ENCODE measurements around the gene ADM5. TPM values are rescaled to one million over a fixed set of nuclear protein-coding genes. Genes with fewer than 3 reads are reported as not detected.

ADM5 gene
- total and polyA plus RNA-seq, 2 experiments from 2014 or later, result 0.50 TPM; not detected in 1

DNA sequence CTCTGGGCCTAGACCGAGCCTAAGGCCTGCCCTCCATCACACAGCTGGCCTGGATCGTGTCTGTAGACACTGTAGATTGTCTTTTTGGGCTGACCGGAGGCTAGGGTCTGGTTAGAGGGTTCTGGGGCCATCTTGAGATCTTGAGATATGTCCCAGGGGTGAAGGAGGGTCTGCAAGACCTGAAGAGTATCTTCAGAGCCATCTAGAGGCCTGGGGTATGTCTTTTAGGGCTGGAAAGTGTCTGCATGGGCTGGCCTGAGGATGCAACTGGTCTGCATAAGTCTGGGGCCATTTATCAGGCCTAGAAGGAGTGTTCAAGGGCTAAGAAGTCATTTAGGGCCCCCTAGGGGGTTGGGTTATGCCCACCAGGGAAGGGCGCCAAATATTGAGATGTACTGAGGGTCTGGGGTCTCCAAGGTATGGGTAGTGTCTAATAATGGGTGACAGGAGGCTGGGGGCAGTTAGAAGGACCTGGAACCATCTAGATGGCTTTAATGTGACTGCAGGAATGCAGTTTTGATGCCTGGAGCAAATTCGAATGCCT is 46.8 kb upstream of the ADM5 start:
- Histone ChIP-seq H3K4me2 (peak overlapping the region; percentile 94), H3K79me2 (peaks cover 54% of the 10 kb centered on the region), H2AFZ (peak overlapping the region; percentile 39), H3K27me3 (no peaks in the 10 kb centered on the region), H3K9me2 (replicated peaks; ENCODE audit: insufficient read depth) (no peaks in the 10 kb centered on the region), H3K27ac (peak overlapping the region; percentile 95), H3K4me1 (ENCODE audit: insufficient read depth) (peaks cover 38% of the 10 kb centered on the region), H3K4me3 (peak overlapping the region; percentile 75), H3K36me3 (replicated peaks; ENCODE audit: insufficient read depth, low read depth) (no peaks in the 10 kb centered on the region), H4K20me1 (ENCODE audit: insufficient read depth, poor library complexity, severe bottlenecking) (peaks cover 9% of the 10 kb centered on the region), H3K9me3 (ENCODE audit: low read depth) (no peaks in the 10 kb centered on the region)
- TF ChIP-seq EZH2phosphoT487 (IDR thresholded peaks at IDR 0.05; ENCODE audit: low read depth, severe bottlenecking, unreplicated experiment) (no peak), EZH2 (IDR thresholded peaks at IDR 0.05; ENCODE audit: borderline replicate concordance) (no peak)
- TF ChIP-seq, protein P1, sequence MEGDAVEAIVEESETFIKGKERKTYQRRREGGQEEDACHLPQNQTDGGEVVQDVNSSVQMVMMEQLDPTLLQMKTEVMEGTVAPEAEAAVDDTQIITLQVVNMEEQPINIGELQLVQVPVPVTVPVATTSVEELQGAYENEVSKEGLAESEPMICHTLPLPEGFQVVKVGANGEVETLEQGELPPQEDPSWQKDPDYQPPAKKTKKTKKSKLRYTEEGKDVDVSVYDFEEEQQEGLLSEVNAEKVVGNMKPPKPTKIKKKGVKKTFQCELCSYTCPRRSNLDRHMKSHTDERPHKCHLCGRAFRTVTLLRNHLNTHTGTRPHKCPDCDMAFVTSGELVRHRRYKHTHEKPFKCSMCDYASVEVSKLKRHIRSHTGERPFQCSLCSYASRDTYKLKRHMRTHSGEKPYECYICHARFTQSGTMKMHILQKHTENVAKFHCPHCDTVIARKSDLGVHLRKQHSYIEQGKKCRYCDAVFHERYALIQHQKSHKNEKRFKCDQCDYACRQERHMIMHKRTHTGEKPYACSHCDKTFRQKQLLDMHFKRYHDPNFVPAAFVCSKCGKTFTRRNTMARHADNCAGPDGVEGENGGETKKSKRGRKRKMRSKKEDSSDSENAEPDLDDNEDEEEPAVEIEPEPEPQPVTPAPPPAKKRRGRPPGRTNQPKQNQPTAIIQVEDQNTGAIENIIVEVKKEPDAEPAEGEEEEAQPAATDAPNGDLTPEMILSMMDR (IDR thresholded peaks at IDR 0.05; ENCODE audit: poor library complexity), result no peak
- WGBS (ENCODE audit: low lambda C conversion rate, missing lambda C conversion rate), result 18% methylated on average over 5 of the region's 5 CpGs
- no peak for DNase-seq (ENCODE audit: low spot score)

DNA sequence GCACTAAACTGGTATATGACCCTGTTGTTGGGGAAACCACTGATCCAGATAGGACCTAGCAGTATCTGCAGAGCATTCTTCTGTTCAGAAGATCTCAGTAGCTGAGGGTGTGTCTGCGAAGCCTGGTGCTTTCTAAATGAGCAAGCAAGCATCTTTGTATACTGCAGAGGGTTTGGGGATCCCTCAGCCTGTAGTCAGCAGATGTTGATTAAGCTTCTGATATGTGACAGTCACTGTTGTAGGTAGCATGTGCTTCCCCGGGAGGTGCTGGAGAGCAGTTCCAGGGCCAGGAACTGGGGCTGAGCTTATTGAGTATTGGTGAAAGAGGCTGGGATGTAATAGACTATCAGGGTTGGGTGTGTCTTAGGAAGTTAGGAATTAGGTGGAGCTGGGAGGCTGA is 45.9 kb upstream of the ADM5 start:
- peak overlapping the region; percentile 95 for H3K27ac ChIP-seq
- no peaks in the 10 kb centered on the region for H3K36me3 ChIP-seq (replicated peaks; ENCODE audit: insufficient read depth, low read depth)
- H3K4me1 ChIP-seq (ENCODE audit: insufficient read depth), result peaks cover 29% of the 10 kb centered on the region
- peaks cover 63% of the 10 kb centered on the region for H3K79me2 ChIP-seq
- DNase-seq (ENCODE audit: low spot score), result peak; percentile 29
- 58% methylated on average over 2 of the region's 2 CpGs for WGBS (ENCODE audit: low lambda C conversion rate, missing lambda C conversion rate)
- H2AFZ ChIP-seq, result no peak overlapping the region
- H4K20me1 ChIP-seq (ENCODE audit: insufficient read depth, poor library complexity, severe bottlenecking), result peaks cover 9% of the 10 kb centered on the region
- H3K9me3 ChIP-seq (ENCODE audit: low read depth), result no peaks in the 10 kb centered on the region
- H3K4me2 ChIP-seq, result peak overlapping the region; percentile 94
- no peak overlapping the region for H3K4me3 ChIP-seq
- TF ChIP-seq EZH2 (IDR thresholded peaks at IDR 0.05; ENCODE audit: borderline replicate concordance), result no peak
- no peaks in the 10 kb centered on the region for H3K27me3 ChIP-seq
- H3K9me2 ChIP-seq (replicated peaks; ENCODE audit: insufficient read depth), result no peaks in the 10 kb centered on the region

DNA sequence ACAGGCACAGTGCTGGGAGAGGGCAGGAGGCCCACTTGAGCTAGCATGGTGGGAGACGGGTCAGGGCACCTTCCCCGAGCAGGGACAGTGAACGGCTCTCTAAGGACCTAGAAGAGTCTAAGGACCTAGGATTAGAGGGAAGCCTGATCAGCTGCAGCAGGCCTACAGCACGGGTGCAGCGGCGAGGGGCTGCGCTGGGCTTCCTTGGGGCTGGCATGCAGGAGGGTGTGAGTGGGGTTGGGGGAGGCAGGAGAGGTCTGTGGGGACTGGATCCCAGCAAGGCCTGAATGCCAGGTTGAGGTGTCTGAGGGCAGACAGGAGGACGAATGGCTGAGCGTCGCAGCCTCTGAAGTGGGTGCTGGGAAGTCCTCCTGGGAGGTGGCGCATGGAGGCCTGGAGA is 43.8 kb upstream of the ADM5 start:
- Histone ChIP-seq H3K36me3 (replicated peaks; ENCODE audit: insufficient read depth, low read depth) (no peaks in the 10 kb centered on the region), H3K9me3 (ENCODE audit: low read depth) (no peaks in the 10 kb centered on the region), H3K27me3 (no peaks in the 10 kb centered on the region), H3K79me2 (peaks cover 73% of the 10 kb centered on the region), H3K4me1 (ENCODE audit: insufficient read depth) (peaks cover 19% of the 10 kb centered on the region), H3K9me2 (replicated peaks; ENCODE audit: insufficient read depth) (no peaks in the 10 kb centered on the region), H3K4me3 (no peak overlapping the region), H2AFZ (no peak overlapping the region), H3K27ac (no peak overlapping the region), H4K20me1 (ENCODE audit: insufficient read depth, poor library complexity, severe bottlenecking) (peaks cover 9% of the 10 kb centered on the region), H3K4me2 (no peak overlapping the region)
- 93% methylated on average over 10 of the region's 11 CpGs for WGBS (ENCODE audit: low lambda C conversion rate, missing lambda C conversion rate)
- no peak for DNase-seq (ENCODE audit: low spot score)
- TF ChIP-seq EZH2 (IDR thresholded peaks at IDR 0.05; ENCODE audit: borderline replicate concordance) (no peak), EZH2phosphoT487 (IDR thresholded peaks at IDR 0.05; ENCODE audit: low read depth, severe bottlenecking, unreplicated experiment) (no peak)
- TF ChIP-seq, protein P1 (IDR thresholded peaks at IDR 0.05; ENCODE audit: poor library complexity), result no peak

DNA sequence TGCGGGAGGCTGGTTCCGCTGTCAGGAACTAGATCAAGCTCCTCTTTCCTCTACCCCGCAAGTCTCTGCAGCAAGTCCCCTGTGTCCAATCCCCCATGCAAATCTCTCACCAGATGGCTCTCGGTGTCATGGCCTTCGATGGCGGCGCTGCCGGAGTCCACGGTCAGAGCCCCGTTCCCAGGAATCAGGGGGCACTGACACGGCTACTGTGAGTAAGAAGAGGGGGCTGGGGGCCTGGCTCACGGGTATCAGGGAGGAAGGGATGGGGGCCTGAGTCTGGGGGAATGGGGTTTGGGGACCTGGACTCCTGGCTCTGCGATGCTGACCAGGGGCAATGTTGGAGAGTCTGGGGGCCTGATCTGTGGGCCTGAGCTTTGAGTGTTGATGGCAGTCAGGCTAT is 43.4 kb upstream of the ADM5 start:
- Histone ChIP-seq H3K27ac (no peak overlapping the region), H2AFZ (no peak overlapping the region), H3K9me3 (ENCODE audit: low read depth) (no peaks in the 10 kb centered on the region), H3K36me3 (replicated peaks; ENCODE audit: insufficient read depth, low read depth) (no peaks in the 10 kb centered on the region), H3K27me3 (no peaks in the 10 kb centered on the region), H3K9me2 (replicated peaks; ENCODE audit: insufficient read depth) (no peaks in the 10 kb centered on the region), H4K20me1 (ENCODE audit: insufficient read depth, poor library complexity, severe bottlenecking) (peaks cover 9% of the 10 kb centered on the region), H3K4me3 (no peak overlapping the region), H3K4me2 (no peak overlapping the region), H3K4me1 (ENCODE audit: insufficient read depth) (peaks cover 16% of the 10 kb centered on the region), H3K79me2 (peaks cover 73% of the 10 kb centered on the region)
- TF ChIP-seq, protein P1 (IDR thresholded peaks at IDR 0.05; ENCODE audit: poor library complexity), result no peak
- TF ChIP-seq EZH2phosphoT487 (IDR thresholded peaks at IDR 0.05; ENCODE audit: low read depth, severe bottlenecking, unreplicated experiment) (no peak), EZH2 (IDR thresholded peaks at IDR 0.05; ENCODE audit: borderline replicate concordance) (no peak)
- no peak for DNase-seq (ENCODE audit: low spot score)
- WGBS (ENCODE audit: low lambda C conversion rate, missing lambda C conversion rate), result 96% methylated on average over 13 of the region's 13 CpGs

All from hepatocyte (in vitro differentiated cells).